Measurements from ENCODE around the gene PCMTD2. TPM values are rescaled to one million over a fixed set of nuclear protein-coding genes. Genes with fewer than 3 reads are reported as not detected.

PCMTD2 gene
- total and polyA plus RNA-seq, 7 donors: 9.9 to 73.9 (median 60.3) TPM

DNA sequence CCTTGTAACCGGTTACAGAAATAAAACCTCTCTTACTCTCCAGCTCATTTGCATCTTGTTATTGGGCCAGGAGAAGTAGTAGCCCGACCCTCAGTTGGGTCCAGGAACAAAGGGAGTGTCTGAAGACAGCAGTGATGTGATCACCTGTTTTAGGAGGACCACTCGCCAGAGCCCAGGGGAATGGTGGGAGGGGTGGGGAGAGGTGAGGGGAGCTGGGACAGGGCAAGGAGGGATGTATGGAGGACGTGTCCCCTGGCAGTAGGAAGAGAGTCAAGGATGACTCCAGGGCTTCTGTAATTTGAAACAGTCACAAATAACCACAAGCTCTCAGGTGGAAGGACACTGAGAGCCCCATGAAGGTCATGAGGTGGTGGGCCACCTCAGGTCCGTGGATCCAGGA, 1.4 kb upstream of the PCMTD2 start:
- Histone ChIP-seq H3K27ac (no peak overlapping the region), H3K4me3 (no peak overlapping the region), H3K27me3 (no peaks in the 10 kb centered on the region), H3K36me3 (no peaks in the 10 kb centered on the region), H3K4me1 (peaks cover 0 to 36% (median 23%) of the 10 kb centered on the region in 4 donors), H3K9me3 (no peaks in the 10 kb centered on the region)
- 93 to 94% methylated on average over 5 of the region's 5 CpGs for WGBS, 2 donors
- no peak for DNase-seq
- intact Hi-C loops (cut with DNase I): no loop called here
- TF ChIP-seq CTCF (IDR thresholded peaks at IDR 0.05): no peak
- no peak for TF ChIP-seq POLR2AphosphoS5 (IDR thresholded peaks at IDR 0.05)
- no peak for TF ChIP-seq EP300 (IDR thresholded peaks at IDR 0.05)
- TF ChIP-seq POLR2A (IDR thresholded peaks at IDR 0.05): no peak

DNA sequence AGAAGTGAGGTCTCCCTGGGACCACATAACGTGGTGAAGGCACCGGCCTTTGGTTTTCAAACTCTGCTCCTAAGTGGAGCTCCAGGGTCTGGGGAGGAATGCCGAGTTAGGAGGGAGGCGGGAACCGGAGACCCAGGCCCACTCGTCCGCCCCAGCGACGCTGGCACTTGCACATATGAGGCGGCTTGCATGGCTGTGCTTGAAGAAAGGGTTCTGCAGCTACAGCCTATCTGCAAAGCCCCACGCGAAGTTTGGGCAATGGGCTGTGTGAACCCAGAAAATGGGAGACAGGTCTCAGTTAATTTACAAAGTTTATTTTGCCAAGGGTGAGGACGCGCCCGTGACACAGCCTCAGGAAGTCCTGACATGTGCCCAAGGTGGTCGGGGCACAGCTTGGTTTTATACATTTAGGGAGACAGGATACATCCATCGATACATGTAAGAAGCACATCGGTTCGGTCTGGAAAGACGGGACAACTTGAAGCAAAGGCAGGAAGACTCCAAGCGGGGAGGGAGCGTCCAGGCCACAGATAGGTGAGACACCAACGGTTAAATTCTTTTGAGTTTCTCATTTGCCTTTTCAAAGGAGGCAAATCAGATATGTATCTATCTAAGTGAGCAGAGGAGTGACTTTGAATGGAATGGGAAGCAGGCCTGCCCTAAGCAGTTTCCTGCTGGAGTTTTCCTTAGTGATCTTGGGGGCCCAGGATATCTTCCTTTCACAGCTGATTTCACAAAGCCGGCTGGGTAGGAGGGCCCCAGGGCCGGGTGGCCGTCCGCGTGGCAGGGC, 782 bp upstream of the PCMTD2 start:
- WGBS, 2 donors: 78 to 80% methylated on average over 28 of the region's 28 CpGs
- Histone ChIP-seq H3K27me3 (no peaks in the 10 kb centered on the region), H3K4me1 (peaks cover 0 to 36% (median 23%) of the 10 kb centered on the region in 4 donors), H3K4me3 (peak overlapping the region; percentile 81 to 100 (median 97)), H3K36me3 (no peaks in the 10 kb centered on the region), H3K9me3 (no peaks in the 10 kb centered on the region), H3K27ac (peak overlapping the region; percentile 84 to 94 (median 90))
- TF ChIP-seq EP300 (IDR thresholded peaks at IDR 0.05) (no peak), POLR2AphosphoS5 (IDR thresholded peaks at IDR 0.05) (no peak), POLR2A (IDR thresholded peaks at IDR 0.05) (no peak), CTCF (IDR thresholded peaks at IDR 0.05) (no peak)
- intact Hi-C loops (cut with DNase I): no loop called here
- no peak for DNase-seq

DNA sequence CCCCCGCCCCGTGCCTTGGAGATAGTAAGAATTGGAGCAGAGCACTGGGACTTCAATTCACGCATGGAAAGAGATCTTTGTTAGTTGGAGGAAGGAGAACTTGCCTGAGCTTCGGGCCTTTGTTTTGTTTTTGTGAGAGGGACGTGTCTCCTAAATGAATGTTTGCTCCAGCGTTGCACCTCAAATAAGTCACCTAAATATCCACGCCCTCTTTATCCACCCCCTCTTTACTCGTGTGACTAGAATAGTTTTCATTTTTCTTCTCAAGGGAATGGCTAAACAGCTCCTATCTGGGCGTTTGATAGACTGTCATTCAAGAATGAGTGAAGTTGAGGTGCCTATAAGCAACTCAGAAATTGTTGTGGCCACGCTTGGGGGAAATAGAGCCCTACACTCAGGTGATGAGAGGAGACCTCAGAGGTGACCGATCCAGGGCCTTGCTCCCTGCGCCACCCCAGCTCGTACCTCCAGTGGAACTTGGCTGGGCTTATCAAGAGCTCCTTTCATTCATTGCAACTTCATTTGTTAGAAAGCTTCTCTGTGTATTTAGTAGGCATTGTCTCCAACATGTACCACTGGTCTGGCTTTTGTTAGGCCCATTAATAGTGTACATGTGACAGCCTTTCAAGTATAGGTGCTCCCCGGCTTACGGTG, 861 bp downstream of the PCMTD2 start:
- H3K36me3 ChIP-seq: no peaks in the 10 kb centered on the region
- H3K4me1 ChIP-seq: peaks cover 0 to 52% (median 37%) of the 10 kb centered on the region in 4 donors
- H3K9me3 ChIP-seq: no peaks in the 10 kb centered on the region
- 21 to 23% methylated on average over 15 of the region's 15 CpGs for WGBS, 2 donors
- peak overlapping the region; percentile 81 to 100 (median 97) for H3K4me3 ChIP-seq
- intact Hi-C loops (cut with DNase I): no loop called here
- no peak for DNase-seq
- H3K27ac ChIP-seq: peak overlapping the region; percentile 84 to 94 (median 90)
- TF ChIP-seq POLR2AphosphoS5 (IDR thresholded peaks at IDR 0.05): no peak
- no peak for TF ChIP-seq POLR2A (IDR thresholded peaks at IDR 0.05)
- TF ChIP-seq CTCF (IDR thresholded peaks at IDR 0.05): no peak
- no peak for TF ChIP-seq EP300 (IDR thresholded peaks at IDR 0.05)
- H3K27me3 ChIP-seq: no peaks in the 10 kb centered on the region

DNA sequence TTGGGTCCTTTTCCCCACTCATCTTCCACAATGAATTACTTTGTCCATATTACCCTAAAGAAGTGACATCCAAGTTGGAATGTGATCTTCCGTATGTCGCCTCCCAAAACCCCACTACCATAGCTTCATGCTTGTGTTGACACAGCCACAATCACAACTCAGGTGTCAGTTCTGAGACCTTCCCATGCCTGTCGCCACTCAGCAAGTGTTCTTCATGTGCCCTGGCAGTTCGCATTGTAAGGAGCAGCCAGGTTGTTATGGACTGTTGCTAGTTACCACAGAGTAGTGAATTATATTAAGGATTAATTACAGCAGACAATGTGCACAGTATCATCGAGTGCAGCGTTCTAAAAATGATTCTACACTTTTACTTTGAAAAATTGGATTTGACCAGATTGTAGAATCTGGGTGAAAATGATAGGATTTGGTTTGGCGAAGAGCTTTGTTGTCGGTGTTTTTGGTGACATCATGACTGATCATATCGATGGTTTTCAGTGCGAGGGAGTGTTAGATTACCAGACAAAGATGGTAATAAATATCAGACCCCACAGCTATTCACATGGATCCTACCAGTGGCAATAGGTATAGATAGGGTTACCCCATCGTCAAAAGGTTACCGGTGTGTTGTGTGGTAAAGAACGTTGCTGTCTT, 1.7 kb downstream of the PCMTD2 start:
- no peak overlapping the region for H3K4me3 ChIP-seq
- WGBS, 2 donors: 93 to 94% methylated on average over 13 of the region's 13 CpGs
- H3K36me3 ChIP-seq: no peaks in the 10 kb centered on the region
- intact Hi-C loops (cut with DNase I): no loop called here
- H3K27ac ChIP-seq: no peak overlapping the region
- no peak for TF ChIP-seq POLR2A (IDR thresholded peaks at IDR 0.05)
- TF ChIP-seq CTCF (IDR thresholded peaks at IDR 0.05): no peak
- TF ChIP-seq EP300 (IDR thresholded peaks at IDR 0.05): no peak
- no peak for TF ChIP-seq POLR2AphosphoS5 (IDR thresholded peaks at IDR 0.05)
- H3K9me3 ChIP-seq: no peaks in the 10 kb centered on the region
- no peaks in the 10 kb centered on the region for H3K27me3 ChIP-seq
- H3K4me1 ChIP-seq: peaks cover 0 to 57% (median 40%) of the 10 kb centered on the region in 4 donors
- DNase-seq: no peak

All from sigmoid colon (tissue), 7 donors.